HG02759 (cell line): Measurements from ENCODE around the gene TERC.
A peak's percentile ranks its signal among the peaks of the same experiment; 100 is the strongest.
"Not testable (repeated sequence)": the region's sequence is repeated elsewhere in the genome, so short reads cannot be mapped to it uniquely, and the experiment has no call there.

Experiments
- ATAC-seq: cut with Tn5 transposase; IDR thresholded peaks from one replicate; pipeline ENCODE4 v1.9.1; 2021; ENCODE audit warnings: mild to moderate bottlenecking, moderate library complexity; ENCODE audit not compliant: unreplicated experiment

Gene TERC

DNA sequence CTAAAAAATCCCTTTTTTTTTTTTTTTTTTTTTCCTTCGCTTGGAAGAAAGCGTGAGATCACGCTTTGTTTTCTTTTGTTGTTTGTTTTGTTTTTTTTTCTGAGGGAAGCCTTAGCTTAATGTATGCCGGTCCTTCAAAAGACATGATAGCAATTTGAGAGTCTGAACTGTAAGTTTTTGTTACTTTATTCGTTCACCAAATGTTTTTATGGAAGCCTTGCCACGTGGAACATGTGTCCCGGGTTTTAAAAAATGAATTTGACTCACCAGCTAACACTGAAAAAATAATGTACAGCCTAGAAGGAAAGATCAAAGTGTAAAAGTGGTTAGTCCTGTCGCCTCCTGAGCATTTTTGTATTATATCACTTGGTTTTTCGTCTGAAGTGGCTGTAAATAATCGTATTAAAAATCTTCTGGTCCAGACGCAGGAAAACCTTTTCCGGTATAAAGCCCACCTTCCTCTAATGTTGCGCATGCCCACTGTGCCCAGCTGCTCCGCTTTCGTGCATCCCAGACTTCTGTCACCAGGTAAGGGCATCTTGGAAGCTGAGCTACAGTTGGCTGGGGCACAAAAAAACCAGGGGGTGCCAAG, 7.5 kb upstream of the TERC start:
- peak; percentile 23 for ATAC-seq

DNA sequence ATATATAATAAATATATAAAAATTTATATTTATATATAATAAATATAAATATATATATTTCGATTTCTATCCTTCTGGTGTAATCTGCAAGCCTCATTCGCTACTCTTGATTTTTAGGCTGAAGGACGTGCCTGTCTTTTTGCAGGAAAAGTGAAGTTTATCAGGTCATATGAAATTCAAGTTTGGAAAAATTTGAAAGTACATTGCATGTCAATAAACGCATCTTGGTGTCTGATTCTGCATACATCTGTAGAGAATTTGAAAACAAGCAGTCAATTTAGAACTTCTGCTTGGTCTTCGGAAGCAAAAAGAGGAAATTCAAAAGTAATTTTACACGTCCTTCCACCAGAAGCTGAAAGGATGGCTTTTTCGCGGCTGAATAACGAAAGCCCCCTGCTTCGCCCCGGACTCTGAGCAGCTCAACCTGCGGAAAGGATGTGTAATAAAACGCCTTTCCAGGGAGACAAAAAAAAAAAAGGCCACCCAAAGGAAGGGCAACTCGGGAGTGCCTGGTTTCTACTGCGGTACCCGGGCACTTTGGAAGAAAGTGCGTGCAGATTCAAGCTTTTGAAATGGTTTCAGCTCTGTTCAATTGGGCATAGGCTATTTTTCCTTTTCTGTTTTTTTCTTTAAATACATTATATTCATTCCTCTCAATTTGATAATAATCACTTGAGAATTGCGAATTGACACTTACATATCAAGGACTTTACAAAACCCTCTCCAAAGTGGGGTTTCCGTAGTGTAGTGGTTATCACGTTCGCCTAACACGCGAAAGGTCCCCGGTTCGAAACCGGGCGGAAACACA, 6.8 kb upstream of the TERC start:
- ATAC-seq = peak; percentile 14

- ATAC-seq = peak; percentile 28
Observed at GRCh38 chr3:169769287-169770181, 4.7 kb upstream of the TERC start, which contains the start of gene ACTRT3. ACTRT3 (minus strand) TSS chr3:169769561; CDS start chr3:169769520, 41 bp downstream.

DNA sequence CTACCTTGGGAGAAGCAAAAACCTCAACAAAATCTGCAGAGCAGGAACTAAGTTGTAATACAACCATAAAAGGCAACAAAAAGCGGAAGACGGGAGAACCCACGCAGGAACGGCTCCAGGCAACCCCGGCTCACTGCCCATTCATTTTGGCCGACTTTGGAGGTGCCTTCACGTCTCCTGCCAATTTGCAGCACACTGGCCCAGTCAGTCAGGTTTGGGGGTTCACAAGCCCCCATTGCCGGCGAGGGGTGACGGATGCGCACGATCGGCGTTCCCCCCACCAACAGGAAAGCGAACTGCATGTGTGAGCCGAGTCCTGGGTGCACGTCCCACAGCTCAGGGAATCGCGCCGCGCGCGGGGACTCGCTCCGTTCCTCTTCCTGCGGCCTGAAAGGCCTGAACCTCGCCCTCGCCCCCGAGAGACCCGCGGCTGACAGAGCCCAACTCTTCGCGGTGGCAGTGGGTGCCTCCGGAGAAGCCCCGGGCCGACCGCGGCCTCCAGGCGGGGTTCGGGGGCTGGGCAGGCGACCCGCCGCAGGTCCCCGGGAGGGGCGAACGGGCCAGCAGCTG, 463 bp downstream of the TERC start:
- ATAC-seq = peak; percentile 38

GRCh38 chr3:169760479-169760878, 4.4 kb downstream of the TERC start:
- ATAC-seq = no peak

DNA sequence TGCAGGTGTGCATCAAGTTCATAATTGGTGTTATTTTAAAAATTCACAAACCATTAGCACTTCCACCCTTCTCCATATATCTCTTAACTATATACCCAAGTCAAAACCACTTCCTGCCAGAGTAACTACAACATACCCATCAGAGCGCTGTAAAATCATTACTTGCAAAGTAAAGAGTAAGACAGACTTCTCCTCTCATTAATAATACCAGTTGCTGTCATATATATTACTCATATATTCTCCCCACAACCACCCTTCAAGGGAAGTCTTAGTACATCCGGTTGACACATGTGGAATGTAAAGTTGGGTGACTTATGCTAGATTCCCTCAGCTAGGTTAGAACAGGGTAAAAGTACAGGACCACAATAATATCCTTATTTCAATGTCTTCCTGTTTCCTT, 5.6 kb downstream of the TERC start:
- peak; percentile 38 for ATAC-seq

- ATAC-seq = no peak
Observed at GRCh38 chr3:169758359-169758994, 6.4 kb downstream of the TERC start.

GRCh38 chr3:169755488-169755887, 9.4 kb downstream of the TERC start:
- no peak for ATAC-seq

GRCh38 chr3:169754711-169755110, 10.1 kb downstream of the TERC start:
- no peak for ATAC-seq

- ATAC-seq = no peak
Observed at GRCh38 chr3:169751875-169752274, 13.0 kb downstream of the TERC start.

- no peak for ATAC-seq
Observed at GRCh38 chr3:169750665-169751064, 14.2 kb downstream of the TERC start.

DNA sequence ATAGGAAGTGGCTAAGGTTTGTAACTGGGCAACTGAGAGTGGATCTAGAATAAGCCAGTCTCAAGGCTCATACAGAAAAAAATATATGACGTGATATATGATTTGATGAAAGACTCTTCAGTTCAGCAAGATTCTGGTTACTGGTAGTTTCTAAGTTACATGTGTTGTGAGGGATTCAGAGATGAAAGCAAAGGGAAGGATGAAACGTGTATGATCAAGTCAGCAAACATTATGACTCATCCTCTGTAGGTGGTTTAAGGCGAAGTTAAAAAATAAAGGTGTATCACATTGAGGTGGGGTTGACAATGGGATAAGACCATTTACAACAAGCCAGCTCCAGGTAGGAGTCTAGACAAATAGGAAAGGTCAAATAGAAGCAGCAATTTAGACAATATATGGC, 16.2 kb downstream of the TERC start:
- ATAC-seq = no peak

- no peak for ATAC-seq
Observed at GRCh38 chr3:169746924-169747323, 17.9 kb downstream of the TERC start.

GRCh38 chr3:169744366-169745054, 20.4 kb downstream of the TERC start:
- ATAC-seq = no peak

DNA sequence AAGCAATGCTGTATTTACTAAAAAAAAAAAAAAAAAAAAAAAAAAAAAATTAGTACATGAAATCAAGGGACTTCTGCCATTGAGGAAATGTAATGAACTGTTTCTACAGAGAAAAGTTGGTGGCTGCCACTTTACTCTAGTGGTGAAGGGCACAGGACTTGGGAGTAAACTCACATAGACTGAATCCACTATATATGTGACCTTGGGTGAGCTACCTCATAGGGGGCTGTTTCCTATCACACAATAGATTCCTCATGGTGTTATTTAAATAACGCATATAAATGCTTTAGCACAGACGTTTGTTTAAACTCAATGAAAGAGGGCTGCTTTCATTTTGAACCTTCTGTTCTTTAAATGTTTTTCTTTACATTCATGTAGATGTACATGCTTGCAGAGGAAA, 25.8 kb downstream of the TERC start:
- no peak for ATAC-seq

GRCh38 chr3:169731857-169732256, 33.0 kb downstream of the TERC start:
- ATAC-seq = not testable (repeated sequence)

GRCh38 chr3:169722724-169723123, 42.1 kb downstream of the TERC start:
- no peak for ATAC-seq

GRCh38 chr3:169718415-169718814, 46.4 kb downstream of the TERC start:
- not testable (repeated sequence) for ATAC-seq
